SK-N-SH (cell line): ENCODE data around the gene ARHGAP45. TPM values are rescaled to one million over a fixed set of nuclear protein-coding genes. Genes with fewer than 3 reads are reported as not detected.

Source experiments
- CTCF ChIA-PET: fragments of 300-600, 350-600 bp; formaldehyde crosslinking; extraction: SDS; loops from one replicate; lab custom pipeline; 2021; lab: Yijun Ruan, JAX
- POLR2A ChIA-PET: fragments of 350-600 bp; sonication (Branson Sonifier 250); formaldehyde crosslinking; extraction: SDS; loops from one replicate; lab custom pipeline; 2020; ENCODE audit warnings: antibody characterized with exemption, inconsistent platforms; lab: Yijun Ruan, JAX
- DNase-seq: peaks from one replicate; pipeline ENCODE4 v3.0.0; 2012
- H2AFZ ChIP-seq: fragments of 200-600 bp; sonication (generic); 2 replicates; pipeline ENCODE4 v1.8.1; 2016; ENCODE audit warnings: antibody characterized with exemption, mild to moderate bottlenecking, low read depth
- H3F3A ChIP-seq: fragments of 200-600 bp; sonication (generic); replicated peaks from 2 replicates; pipeline ENCODE3; 2016; ENCODE audit warnings: antibody characterized with exemption, mild to moderate bottlenecking; ENCODE audit not compliant: insufficient read depth
- H3K27ac ChIP-seq, 2 experiments: fragments of 200-500 bp in 1 of 2; fragments of 200-600 bp in 1 of 2; sonication (Bioruptor generic) in 1 of 2; sonication (generic), shearing (Covaris generic) in 1 of 2; 2 replicates each; pipeline versions ENCODE4 v1.5.1 to v1.6.1; 2014 to 2016; ENCODE audit warnings: low read depth in 2 of 2, inconsistent platforms in 1 of 2, low read length in 1 of 2, mild to moderate bottlenecking in 1 of 2, mixed read lengths in 1 of 2
- H3K27me3 ChIP-seq: fragments of 200-600 bp; sonication (generic), shearing (Covaris generic); 2 replicates; pipeline ENCODE4 v1.6.1; 2016; ENCODE audit warnings: mixed run types; ENCODE audit not compliant: insufficient read depth
- H3K36me3 ChIP-seq, 2 experiments: fragments of 200-500 bp in 1 of 2; fragments of 200-600 bp in 1 of 2; sonication (Bioruptor generic) in 1 of 2; sonication (generic) in 1 of 2; replicated peaks in 1 of 2; 2 replicates each; pipeline versions ENCODE3 to v1.5.1; 2014 to 2016; ENCODE audit warnings: low read length in 1 of 2, mild to moderate bottlenecking in 1 of 2; ENCODE audit not compliant: insufficient read depth in 2 of 2, control insufficient read depth in 1 of 2
- H3K4me1 ChIP-seq, 2 experiments: fragments of 200-500 bp in 1 of 2; fragments of 200-600 bp in 1 of 2; sonication (Bioruptor generic) in 1 of 2; sonication (generic), shearing (Covaris generic) in 1 of 2; 2 replicates each; pipeline versions ENCODE4 v1.5.1 to v1.6.1; 2014 to 2016; ENCODE audit warnings: low read depth in 1 of 2, low read length in 1 of 2, mixed run types in 1 of 2; ENCODE audit not compliant: insufficient read depth in 2 of 2, control insufficient read depth in 1 of 2
- H3K4me2 ChIP-seq: fragments of 200-600 bp; sonication (generic), shearing (Covaris generic); 2 replicates; pipeline ENCODE4 v1.6.1; 2017; ENCODE audit warnings: mixed run types
- H3K4me3 ChIP-seq, 2 experiments: fragments of 200-500 bp in 1 of 2; fragments of 200-600 bp in 1 of 2; sonication (Bioruptor generic) in 1 of 2; sonication (generic), shearing (Covaris generic) in 1 of 2; 2 replicates each; pipeline versions ENCODE4 v1.5.1 to v1.8.1; 2014 to 2016; ENCODE audit warnings: low read depth in 2 of 2, inconsistent platforms in 1 of 2, low read length in 1 of 2, mild to moderate bottlenecking in 1 of 2, mixed read lengths in 1 of 2, moderate library complexity in 1 of 2
- H3K79me2 ChIP-seq: fragments of 200-600 bp; sonication (generic); 2 replicates; pipeline ENCODE4 v1.8.1; 2017; ENCODE audit warnings: mild to moderate bottlenecking; ENCODE audit not compliant: insufficient read depth
- H3K9ac ChIP-seq: fragments of 200-600 bp; sonication (generic); 2 replicates; pipeline ENCODE4 v1.6.1; 2017; ENCODE audit warnings: mixed run types
- H3K9me2 ChIP-seq: fragments of 200-600 bp; sonication (generic); 2 replicates; pipeline ENCODE4 v1.6.1; 2017; ENCODE audit warnings: mixed run types
- H3K9me3 ChIP-seq: fragments of 200-600 bp; sonication (generic); 2 replicates; pipeline ENCODE4 v1.6.1; 2017; ENCODE audit warnings: mixed run types, mild to moderate bottlenecking, moderate library complexity
- H4K20me1 ChIP-seq: fragments of 200-600 bp; sonication (generic); 2 replicates; pipeline ENCODE4 v1.6.1; 2017; ENCODE audit warnings: mild to moderate bottlenecking, mixed run types; ENCODE audit not compliant: insufficient read depth
- EP300 ChIP-seq, 2 experiments: IDR thresholded peaks; 2 replicates each; pipeline versions ENCODE4 v1.4.0 to v1.6.1; 2012; ENCODE audit warnings: borderline replicate concordance in 1 of 2, low read depth in 1 of 2, low read length in 1 of 2
- FOSL2 ChIP-seq: IDR thresholded peaks from 2 replicates; pipeline ENCODE4 v1.4.0; 2012; ENCODE audit warnings: low read depth, mild to moderate bottlenecking, moderate library complexity, borderline replicate concordance
- FOXJ3 ChIP-seq: sonication (generic); formaldehyde crosslinking; IDR thresholded peaks from 2 replicates; pipeline ENCODE4 v1.5.1; 2020; ENCODE audit warnings: mild to moderate bottlenecking, missing genetic modification reagents
- FOXM1 ChIP-seq: IDR thresholded peaks from 2 replicates; pipeline ENCODE4 v1.4.0; 2012; ENCODE audit warnings: low read depth, mild to moderate bottlenecking
- GATA2 ChIP-seq: sonication (generic); formaldehyde crosslinking; IDR thresholded peaks from 2 replicates; pipeline ENCODE4 v1.5.0; 2020; ENCODE audit warnings: mild to moderate bottlenecking, missing genetic modification reagents
- JUND ChIP-seq: IDR thresholded peaks from 2 replicates; pipeline ENCODE4 v1.4.0; 2012
- NFIC ChIP-seq: IDR thresholded peaks from 2 replicates; pipeline ENCODE4 v1.4.0; 2012; ENCODE audit warnings: borderline replicate concordance
- NRF1 ChIP-seq: IDR thresholded peaks from 2 replicates; pipeline ENCODE4 v1.6.1; 2012; ENCODE audit warnings: low read depth, mild to moderate bottlenecking, low read length
- PBX3 ChIP-seq: IDR thresholded peaks from 2 replicates; pipeline ENCODE4; 2012
- RAD21 ChIP-seq: IDR thresholded peaks from 2 replicates; pipeline ENCODE4 v1.6.1; 2012; ENCODE audit warnings: mild to moderate bottlenecking, low read length
- RCOR1 ChIP-seq: fragments of 150-350 bp; IDR thresholded peaks from 2 replicates; pipeline ENCODE4 v1.6.1; 2017; ENCODE audit warnings: antibody characterized with exemption, low read length
- SIN3A ChIP-seq: IDR thresholded peaks from 2 replicates; pipeline ENCODE4 v1.6.1; 2012; ENCODE audit warnings: low read depth, mild to moderate bottlenecking, low read length, moderate library complexity, borderline replicate concordance
- SMC3 ChIP-seq: IDR thresholded peaks from 2 replicates; pipeline ENCODE4 v1.6.1; 2012; ENCODE audit warnings: low read depth, low read length, improper control_type of control experiment
- TAF1 ChIP-seq: IDR thresholded peaks from 2 replicates; pipeline ENCODE4 v1.6.1; 2012; ENCODE audit warnings: low read depth, mild to moderate bottlenecking, low read length, moderate library complexity, borderline replicate concordance
- TCF12 ChIP-seq: IDR thresholded peaks from 2 replicates; pipeline ENCODE4 v1.4.0; 2012
- YY1 ChIP-seq: IDR thresholded peaks from 2 replicates; pipeline ENCODE4 v1.4.0; 2012; ENCODE audit warnings: low read depth, mild to moderate bottlenecking
- ZBTB33 ChIP-seq: IDR thresholded peaks from 2 replicates; pipeline ENCODE4 v1.4.0; 2012; ENCODE audit warnings: low read depth, borderline replicate concordance
- WGBS: methylation state at CpG from one replicate; pipeline ENCODE4 v1.1.6; 2017; ENCODE audit warnings: low lambda C conversion rate; 5-methylcytosine and 5-hydroxymethylcytosine counted together
- polyA plus RNA-seq, 3 experiments: library from polyadenylated mRNA; depleted of rRNA; stranded (reverse); fragments of >200 nt; gene quantifications; 2 replicates each; pipeline ENCODE4 v1.2.3, GENCODE V29; 2012
- TF ChIP-seq, protein P1 (sequence below): IDR thresholded peaks from 2 replicates; pipeline ENCODE4 v1.4.0; 2012; ENCODE audit warnings: low read depth, borderline replicate concordance
- TF ChIP-seq, protein P2 (sequence below): fragments of 150-350 bp; IDR thresholded peaks from 2 replicates; pipeline ENCODE4 v1.6.1; 2017; ENCODE audit warnings: antibody characterized with exemption, low read length, low read depth, borderline replicate concordance

Gene ARHGAP45
- polyA plus RNA-seq, 1 of the 3 experiments (the other 2 are of a cell fraction): 4.2 TPM

DNA sequence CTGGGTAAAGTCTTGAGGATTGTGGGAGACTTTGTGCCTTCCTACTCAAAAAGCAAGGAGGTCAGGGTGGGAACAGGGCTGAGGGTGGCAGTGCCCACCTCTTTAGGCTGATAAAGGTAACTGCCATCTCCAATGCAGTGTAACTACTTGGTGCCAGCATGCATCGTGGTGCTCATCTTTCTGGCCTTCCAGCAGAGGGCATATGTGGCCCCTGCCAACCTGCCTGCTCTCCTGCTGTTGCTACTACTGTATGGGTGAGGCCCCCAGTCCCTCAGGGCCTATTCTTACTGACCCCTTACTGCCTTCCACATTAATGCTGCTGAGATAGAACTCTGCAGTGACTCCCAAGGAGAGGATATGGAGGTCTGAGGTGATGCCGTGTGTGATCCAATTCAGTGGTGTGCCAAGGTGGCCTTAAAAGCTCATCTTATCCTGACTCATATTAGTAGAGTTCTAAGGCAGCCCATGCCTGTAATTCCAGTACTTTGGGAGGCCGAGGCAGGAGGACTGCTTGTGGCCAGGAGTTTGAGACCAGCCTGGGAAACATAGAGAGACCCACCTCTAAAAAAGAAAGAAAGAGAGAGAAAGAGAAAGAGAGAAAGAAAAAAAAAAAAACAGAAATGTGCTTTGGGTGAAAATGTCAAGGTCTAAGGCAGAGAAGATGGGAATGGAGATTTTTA is 9.7 kb upstream of the ARHGAP45 start:
- H2AFZ ChIP-seq: no peak overlapping the region
- no peaks in the 10 kb centered on the region for H3K4me1 ChIP-seq
- H4K20me1 ChIP-seq: no peaks in the 10 kb centered on the region
- no peaks in the 10 kb centered on the region for H3K79me2 ChIP-seq
- no peak for DNase-seq
- H3K27me3 ChIP-seq: no peaks in the 10 kb centered on the region
- TF ChIP-seq FOSL2: no peak
- TF ChIP-seq, protein P1, sequence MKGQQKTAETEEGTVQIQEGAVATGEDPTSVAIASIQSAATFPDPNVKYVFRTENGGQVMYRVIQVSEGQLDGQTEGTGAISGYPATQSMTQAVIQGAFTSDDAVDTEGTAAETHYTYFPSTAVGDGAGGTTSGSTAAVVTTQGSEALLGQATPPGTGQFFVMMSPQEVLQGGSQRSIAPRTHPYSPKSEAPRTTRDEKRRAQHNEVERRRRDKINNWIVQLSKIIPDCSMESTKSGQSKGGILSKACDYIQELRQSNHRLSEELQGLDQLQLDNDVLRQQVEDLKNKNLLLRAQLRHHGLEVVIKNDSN: 0 out of 2 replicates have a peak, but pooled peaks have one; percentile 25
- ChIA-PET CTCF (interaction anchor here (0.8 to 1.5 kb wide), 2 partner anchors 8 to 10 kb away, joined by 4 to 5 read pairs; partner anchors contain the start of gene ARHGAP45), POLR2A (no interaction called here)
- no peaks in the 10 kb centered on the region for H3F3A ChIP-seq
- no peak overlapping the region for H3K27ac ChIP-seq
- 12% methylated on average over 3 of the region's 3 CpGs for WGBS
- H3K9ac ChIP-seq: no peak overlapping the region
- no peaks in the 10 kb centered on the region for H3K9me2 ChIP-seq
- H3K4me3 ChIP-seq: no peak overlapping the region; a peak in 1 of 4 replicates
- H3K36me3 ChIP-seq: no peaks in the 10 kb centered on the region
- peaks cover 11% of the 10 kb centered on the region; the same call in 1 of the 2 replicates for H3K9me3 ChIP-seq
- no peak overlapping the region for H3K4me2 ChIP-seq

GRCh38 chr19:1058112-1058511 is 8.9 kb upstream of the ARHGAP45 start:
- WGBS: 69% methylated on average over 3 of the region's 5 CpGs
- ChIA-PET POLR2A (no interaction called here), CTCF (interaction anchor here (1.5 kb wide), 1 partner anchor 9 kb away, joined by 4 read pairs; the partner anchor contains the start of gene ARHGAP45)
- no peaks in the 10 kb centered on the region for H3K36me3 ChIP-seq
- no peaks in the 10 kb centered on the region for H4K20me1 ChIP-seq
- no peak overlapping the region for H3K9ac ChIP-seq
- H3K9me3 ChIP-seq: peaks cover 11% of the 10 kb centered on the region; the same call in 1 of the 2 replicates
- no peak overlapping the region; a peak in 1 of 4 replicates for H3K4me3 ChIP-seq
- no peak overlapping the region for H3K4me2 ChIP-seq
- no peaks in the 10 kb centered on the region for H3K27me3 ChIP-seq
- H2AFZ ChIP-seq: no peak overlapping the region
- no peaks in the 10 kb centered on the region for H3K9me2 ChIP-seq
- H3K4me1 ChIP-seq: no peaks in the 10 kb centered on the region
- TF ChIP-seq, protein P2, sequence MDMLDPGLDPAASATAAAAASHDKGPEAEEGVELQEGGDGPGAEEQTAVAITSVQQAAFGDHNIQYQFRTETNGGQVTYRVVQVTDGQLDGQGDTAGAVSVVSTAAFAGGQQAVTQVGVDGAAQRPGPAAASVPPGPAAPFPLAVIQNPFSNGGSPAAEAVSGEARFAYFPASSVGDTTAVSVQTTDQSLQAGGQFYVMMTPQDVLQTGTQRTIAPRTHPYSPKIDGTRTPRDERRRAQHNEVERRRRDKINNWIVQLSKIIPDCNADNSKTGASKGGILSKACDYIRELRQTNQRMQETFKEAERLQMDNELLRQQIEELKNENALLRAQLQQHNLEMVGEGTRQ: no peak
- TF ChIP-seq JUND (no peak), ZBTB33 (no peak), NFIC (no peak), YY1 (no peak), PBX3 (no peak), RAD21 (no peak), EP300 (IDR thresholded peaks at IDR 0.05; ENCODE audit: borderline replicate concordance in 1 of 2, low read depth in 1 of 2, low read length in 1 of 2) (no peak), TCF12 (no peak), TAF1 (no peak), GATA2 (CRISPR knock-in tag) (no peak), SIN3A (no peak), FOXM1 (no peak), NRF1 (no peak), SMC3 (no peak), RCOR1 (no peak), FOXJ3 (no peak)
- TF ChIP-seq, protein P1: no peak
- H3K27ac ChIP-seq: no peak overlapping the region
- no peaks in the 10 kb centered on the region for H3F3A ChIP-seq
- DNase-seq: no peak
- H3K79me2 ChIP-seq: no peaks in the 10 kb centered on the region
